Upper lobe of right lung (tissue), 1 donor: Measurements from ENCODE around the gene FCHO2. TPM values are rescaled to one million over a fixed set of nuclear protein-coding genes. Genes with fewer than 3 reads are reported as not detected.
A peak's percentile ranks its signal among the peaks of the same experiment; 100 is the strongest.

Experiments used
- ATAC-seq: fragments of 200-7000 bp; cut with Tn5 transposase; one replicate; pipeline ENCODE4 v1.9.1; 2020; ENCODE audit warnings: mild to moderate bottlenecking, moderate library complexity
- DNase-seq: peaks from one replicate; pipeline ENCODE4 v3.0.0-alpha.2; 2020
- H3K27ac ChIP-seq: fragments of 200-600 bp; one replicate; pipeline ENCODE4 v1.8.0; 2022
- H3K27me3 ChIP-seq: fragments of 200-600 bp; one replicate; pipeline ENCODE4 v1.8.0; 2022; ENCODE audit warnings: mild to moderate bottlenecking
- H3K36me3 ChIP-seq: fragments of 200-600 bp; one replicate; pipeline ENCODE4 v1.8.0; 2022
- H3K4me1 ChIP-seq: fragments of 200-600 bp; one replicate; pipeline ENCODE4 v1.8.0; 2022
- H3K4me3 ChIP-seq: fragments of 200-600 bp; one replicate; pipeline ENCODE4 v1.8.0; 2022; ENCODE audit warnings: mild to moderate bottlenecking
- H3K9me3 ChIP-seq: fragments of 200-600 bp; one replicate; pipeline ENCODE4 v1.8.0; 2022
- CTCF ChIP-seq: fragments of 200-600 bp; IDR thresholded peaks from one replicate; pipeline ENCODE4 v1.8.0; 2022; ENCODE audit warnings: antibody characterized with exemption
- intact Hi-C: fragments of 100-400 bp; cut with DNase I; formaldehyde crosslinking; loops from one replicate; pipeline ENCODE4 v1.11.0; 2022
- total RNA-seq: library from RNA; stranded (reverse); fragmentation: NEBNext Ultra II Directional; extraction: Animal tissue kit (Norgen Biotek cat#: 25700); gene quantifications from one replicate; pipeline ENCODE4 v1.2.1, GENCODE V29; 2021
- donor health status: DM: no; HTN: yes; CAD: no; lungs with severe emphysema.

Gene FCHO2
- total RNA-seq, 1 donor from 2014 or later = 83.9 TPM

GRCh38 chr5:73115399-73116051, 159.7 kb downstream of the FCHO2 start:
- Histone ChIP-seq H3K4me1 (no peaks in the 10 kb centered on the region), H3K4me3 (no peak overlapping the region), H3K27me3 (peaks cover 8% of the 10 kb centered on the region), H3K9me3 (no peaks in the 10 kb centered on the region), H3K27ac (no peak overlapping the region), H3K36me3 (no peaks in the 10 kb centered on the region)
- no peak for DNase-seq
- ATAC-seq = no peak
- no peak for TF ChIP-seq CTCF
- intact Hi-C loops = no loop called here

- H3K9me3 ChIP-seq = no peaks in the 10 kb centered on the region
- TF ChIP-seq CTCF = no peak
- peaks cover 10% of the 10 kb centered on the region for H3K27me3 ChIP-seq
- H3K27ac ChIP-seq = no peak overlapping the region
- no peak overlapping the region for H3K4me3 ChIP-seq
- H3K4me1 ChIP-seq = no peaks in the 10 kb centered on the region
- ATAC-seq = no peak
- intact Hi-C loops = no loop called here
- H3K36me3 ChIP-seq = no peaks in the 10 kb centered on the region
- no peak for DNase-seq
Measured at GRCh38 chr5:73116506-73116905, 160.7 kb downstream of the FCHO2 start.

GRCh38 chr5:73117088-73117740, 161.4 kb downstream of the FCHO2 start:
- no peak for DNase-seq
- Histone ChIP-seq H3K9me3 (no peaks in the 10 kb centered on the region), H3K27me3 (peaks cover 17% of the 10 kb centered on the region), H3K36me3 (no peaks in the 10 kb centered on the region), H3K27ac (no peak overlapping the region), H3K4me3 (no peak overlapping the region), H3K4me1 (no peaks in the 10 kb centered on the region)
- no peak for TF ChIP-seq CTCF
- ATAC-seq = no peak
- intact Hi-C loops = no loop called here

GRCh38 chr5:73118391-73118973, 162.6 kb downstream of the FCHO2 start:
- no peaks in the 10 kb centered on the region for H3K36me3 ChIP-seq
- H3K4me1 ChIP-seq = peaks cover 8% of the 10 kb centered on the region
- H3K27ac ChIP-seq = no peak overlapping the region
- DNase-seq (no peak), ATAC-seq (no peak)
- peaks cover 17% of the 10 kb centered on the region for H3K27me3 ChIP-seq
- TF ChIP-seq CTCF = no peak
- no peaks in the 10 kb centered on the region for H3K9me3 ChIP-seq
- H3K4me3 ChIP-seq = no peak overlapping the region
- intact Hi-C loops = no loop called here

GRCh38 chr5:73119451-73120157, 163.8 kb downstream of the FCHO2 start:
- intact Hi-C loops = no loop called here
- Histone ChIP-seq H3K4me1 (peaks cover 8% of the 10 kb centered on the region), H3K27ac (no peak overlapping the region), H3K9me3 (no peaks in the 10 kb centered on the region), H3K27me3 (peaks cover 17% of the 10 kb centered on the region), H3K36me3 (no peaks in the 10 kb centered on the region), H3K4me3 (peak overlapping the region; percentile 47)
- TF ChIP-seq CTCF = no peak
- ATAC-seq (peak; percentile 20), DNase-seq (no peak)
